ENCODE data around the gene BTAF1. TPM values are rescaled to one million over a fixed set of nuclear protein-coding genes. Genes with fewer than 3 reads are reported as not detected.

The BTAF1 gene
- total RNA-seq, 1 donor from 2014 or later: 31.0 TPM

DNA sequence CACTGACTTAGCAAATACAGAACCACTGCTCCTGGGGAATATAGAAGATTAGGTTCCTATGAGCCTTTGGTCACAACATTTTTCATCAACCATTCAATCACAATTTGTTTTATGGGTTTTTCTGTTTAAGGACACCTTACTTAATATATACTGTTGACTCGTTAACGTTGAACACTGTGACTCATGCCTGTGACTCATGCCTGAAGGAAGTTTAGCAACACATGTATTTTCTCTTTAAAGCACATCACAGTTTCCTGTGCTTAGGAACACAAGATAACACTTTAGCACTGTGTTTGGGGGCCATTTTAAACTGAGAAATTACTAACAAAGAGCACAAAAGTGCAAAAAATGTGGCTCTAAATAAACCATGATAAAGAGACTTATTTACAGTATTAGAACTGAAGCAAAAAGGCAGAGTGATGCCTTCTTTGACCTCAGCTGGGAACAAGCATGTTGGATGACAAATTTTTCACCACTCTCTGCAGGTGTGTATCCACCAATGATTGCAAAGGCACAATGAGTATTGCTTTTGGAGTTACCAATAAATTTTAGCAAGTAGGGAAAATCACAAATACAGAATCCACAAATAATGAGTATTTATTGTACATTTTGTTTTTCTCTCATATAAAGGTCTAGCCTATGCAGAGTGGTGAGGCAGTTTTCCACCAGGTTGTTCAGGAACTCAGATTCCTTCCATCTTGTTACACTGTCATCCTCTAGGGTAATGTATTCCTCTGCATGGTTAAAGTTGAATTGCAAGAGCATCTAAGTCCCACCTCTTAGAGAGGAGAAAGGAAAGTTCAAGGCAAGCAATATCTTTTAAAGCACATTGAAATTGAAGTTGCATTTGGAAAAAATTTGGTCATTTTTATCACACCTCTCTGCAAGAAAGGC, 21.5 kb upstream of the BTAF1 start:
- H3K4me1 ChIP-seq: peaks cover 7% of the 10 kb centered on the region
- DNase-seq (no peak), ATAC-seq (peak; percentile 82 to 85)
- H3K27ac ChIP-seq: peak overlapping the region; percentile 41
- no peak overlapping the region for H3K4me3 ChIP-seq
- intact Hi-C loops (cut with DNase I): no loop called here
- TF ChIP-seq, protein P1, sequence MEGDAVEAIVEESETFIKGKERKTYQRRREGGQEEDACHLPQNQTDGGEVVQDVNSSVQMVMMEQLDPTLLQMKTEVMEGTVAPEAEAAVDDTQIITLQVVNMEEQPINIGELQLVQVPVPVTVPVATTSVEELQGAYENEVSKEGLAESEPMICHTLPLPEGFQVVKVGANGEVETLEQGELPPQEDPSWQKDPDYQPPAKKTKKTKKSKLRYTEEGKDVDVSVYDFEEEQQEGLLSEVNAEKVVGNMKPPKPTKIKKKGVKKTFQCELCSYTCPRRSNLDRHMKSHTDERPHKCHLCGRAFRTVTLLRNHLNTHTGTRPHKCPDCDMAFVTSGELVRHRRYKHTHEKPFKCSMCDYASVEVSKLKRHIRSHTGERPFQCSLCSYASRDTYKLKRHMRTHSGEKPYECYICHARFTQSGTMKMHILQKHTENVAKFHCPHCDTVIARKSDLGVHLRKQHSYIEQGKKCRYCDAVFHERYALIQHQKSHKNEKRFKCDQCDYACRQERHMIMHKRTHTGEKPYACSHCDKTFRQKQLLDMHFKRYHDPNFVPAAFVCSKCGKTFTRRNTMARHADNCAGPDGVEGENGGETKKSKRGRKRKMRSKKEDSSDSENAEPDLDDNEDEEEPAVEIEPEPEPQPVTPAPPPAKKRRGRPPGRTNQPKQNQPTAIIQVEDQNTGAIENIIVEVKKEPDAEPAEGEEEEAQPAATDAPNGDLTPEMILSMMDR (IDR thresholded peaks at IDR 0.05): no peak
- no peaks in the 10 kb centered on the region for H3K36me3 ChIP-seq
- H3K9me3 ChIP-seq: no peaks in the 10 kb centered on the region
- no peaks in the 10 kb centered on the region for H3K27me3 ChIP-seq (ENCODE audit: low read depth)

DNA sequence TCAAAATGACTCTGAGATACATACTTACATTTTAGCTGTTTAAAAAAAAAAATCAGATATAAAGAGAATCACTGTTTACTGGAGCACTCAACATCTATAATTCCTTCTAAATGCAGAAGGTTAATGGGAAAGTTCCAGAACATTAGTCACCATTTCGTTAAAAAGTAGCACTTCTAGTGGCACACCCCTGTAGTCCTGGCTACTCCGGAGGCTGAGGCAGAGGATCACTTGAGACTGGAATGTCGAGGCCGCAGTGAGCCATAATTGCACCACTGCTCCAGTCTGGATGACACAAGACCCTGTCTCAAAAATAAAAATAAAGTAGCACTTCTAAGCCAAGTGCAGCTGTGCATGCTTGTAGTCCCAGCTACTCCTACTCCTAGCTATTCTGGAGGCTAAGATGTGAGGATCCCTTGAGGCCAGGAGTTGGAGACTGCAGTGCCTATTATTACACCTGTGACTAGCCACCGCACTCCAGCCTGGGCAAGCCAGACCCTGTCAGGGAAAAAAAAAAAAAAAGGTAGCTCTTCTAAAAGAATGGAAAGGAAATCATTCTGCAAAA, 16.5 kb upstream of the BTAF1 start:
- ATAC-seq: no peak
- no peak for DNase-seq
- Histone ChIP-seq H3K27me3 (ENCODE audit: low read depth) (no peaks in the 10 kb centered on the region), H3K9me3 (no peaks in the 10 kb centered on the region), H3K4me1 (peaks cover 22% of the 10 kb centered on the region), H3K4me3 (no peak overlapping the region), H3K36me3 (no peaks in the 10 kb centered on the region), H3K27ac (no peak overlapping the region)
- intact Hi-C loops (cut with DNase I): no loop called here
- TF ChIP-seq, protein P1 (IDR thresholded peaks at IDR 0.05): no peak

DNA sequence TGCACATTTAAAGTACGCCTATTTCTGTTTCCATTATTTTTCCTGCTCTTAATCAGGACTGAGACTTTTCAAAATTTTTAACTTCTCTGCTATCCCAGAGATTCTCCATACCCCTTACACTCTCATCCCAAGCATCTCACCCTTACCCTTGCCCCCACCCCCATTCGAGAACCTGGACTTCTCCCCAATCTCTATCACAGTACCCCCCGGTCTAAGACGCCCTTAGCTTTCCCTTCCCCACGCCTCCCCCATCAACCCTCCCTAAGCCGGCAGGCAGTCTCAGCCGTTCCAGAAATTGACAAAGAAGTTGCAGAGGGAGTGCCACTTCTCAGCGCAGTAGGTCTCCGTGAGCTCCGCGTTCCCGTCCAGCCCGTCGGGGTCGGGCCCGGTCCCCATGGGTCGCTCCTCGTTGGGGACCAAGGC, 15.6 kb upstream of the BTAF1 start:
- DNase-seq: no peak
- H3K4me3 ChIP-seq: peak overlapping the region; percentile 88
- peak in 1 of 2 donors; percentile 45 for ATAC-seq
- TF ChIP-seq, protein P1 (IDR thresholded peaks at IDR 0.05): no peak
- peak overlapping the region; percentile 80 for H3K27ac ChIP-seq
- intact Hi-C loops (cut with DNase I): no loop called here
- no peaks in the 10 kb centered on the region for H3K36me3 ChIP-seq
- no peaks in the 10 kb centered on the region for H3K9me3 ChIP-seq
- H3K4me1 ChIP-seq: peaks cover 19% of the 10 kb centered on the region
- H3K27me3 ChIP-seq (ENCODE audit: low read depth): no peaks in the 10 kb centered on the region

DNA sequence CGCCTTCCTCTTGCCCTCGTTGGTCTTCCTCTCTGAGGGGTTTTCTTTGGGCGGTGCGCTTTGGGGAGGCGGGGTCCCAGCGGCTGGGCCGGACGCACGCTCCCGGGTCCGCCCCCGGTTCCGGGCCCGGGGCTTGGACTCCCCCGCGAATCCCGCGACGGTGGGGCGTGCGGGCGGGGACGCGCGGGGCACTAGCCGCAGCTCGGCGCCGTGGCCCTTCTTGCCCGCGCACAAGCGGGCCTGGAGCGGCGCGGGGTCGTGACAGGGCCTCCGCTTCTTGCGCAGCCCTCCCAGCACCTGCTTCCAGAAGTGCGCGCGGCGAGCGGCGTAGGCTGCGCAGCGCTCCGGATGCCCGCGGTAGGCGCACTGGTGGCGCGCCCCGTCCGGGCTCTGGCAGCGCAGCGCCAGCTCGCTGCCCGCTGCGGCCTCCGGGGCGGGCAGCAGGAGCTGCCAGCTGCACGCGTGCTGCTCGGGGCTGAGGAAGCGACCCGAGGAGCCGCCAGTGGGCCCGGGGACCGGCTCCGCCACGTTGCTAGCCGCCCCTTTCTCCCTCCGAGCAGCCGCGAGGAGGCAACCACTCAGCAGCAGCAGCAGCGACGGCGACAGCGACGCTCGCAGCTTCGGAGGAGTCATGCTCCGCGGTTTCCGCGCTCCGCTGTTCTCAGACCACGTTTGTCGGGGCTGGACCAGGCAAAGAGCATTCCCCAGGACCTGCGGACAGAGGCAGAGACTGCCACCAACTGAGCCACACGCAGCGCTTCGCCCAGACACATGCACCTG, 15.0 kb upstream of the BTAF1 start:
- peak overlapping the region; percentile 88 for H3K4me3 ChIP-seq
- DNase-seq: peak; percentile 83
- H3K27me3 ChIP-seq (ENCODE audit: low read depth): no peaks in the 10 kb centered on the region
- peaks cover 19% of the 10 kb centered on the region for H3K4me1 ChIP-seq
- TF ChIP-seq, protein P1 (IDR thresholded peaks at IDR 0.05): peak; percentile 50
- peak; percentile 94 to 97 for ATAC-seq
- H3K27ac ChIP-seq: peak overlapping the region; percentile 80
- H3K9me3 ChIP-seq: no peaks in the 10 kb centered on the region
- no peaks in the 10 kb centered on the region for H3K36me3 ChIP-seq
- intact Hi-C loops (cut with DNase I): no loop called here

DNA sequence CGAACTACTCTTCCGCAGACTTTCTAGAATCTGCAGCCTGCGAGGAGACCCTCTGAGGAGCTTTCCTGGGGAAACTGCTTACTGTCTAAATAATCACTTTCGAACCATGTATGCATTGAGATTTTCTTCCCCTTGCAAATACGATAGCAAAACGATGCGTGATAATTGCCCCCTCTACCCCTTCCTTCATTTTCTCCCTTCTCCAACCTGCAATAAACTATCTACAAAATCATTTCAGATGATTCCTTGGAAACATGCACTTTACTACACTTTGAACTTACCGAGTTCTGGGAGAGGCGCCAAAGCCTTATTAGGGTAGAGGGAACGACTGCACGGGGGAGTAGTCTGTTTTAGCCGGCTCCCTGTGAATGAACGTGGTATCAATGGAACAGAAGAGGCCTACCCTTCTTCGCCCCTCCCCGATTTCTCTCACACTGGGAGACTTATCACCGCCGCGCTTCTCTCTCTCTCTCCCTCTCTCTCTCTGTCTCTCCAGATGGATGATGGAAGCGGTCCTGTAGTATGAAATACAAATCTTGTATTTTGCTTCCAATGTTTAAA, 14.4 kb upstream of the BTAF1 start, which contains the start of gene FGFBP3:
Gene FGFBP3 (minus strand): TSS at position 370 of the 561 bp plus-strand sequence. CDS start 517 bp downstream, outside the sequence.
- Histone ChIP-seq H3K4me1 (peaks cover 19% of the 10 kb centered on the region), H3K27me3 (ENCODE audit: low read depth) (no peaks in the 10 kb centered on the region), H3K36me3 (no peaks in the 10 kb centered on the region), H3K9me3 (no peaks in the 10 kb centered on the region), H3K27ac (peak within 1 kb of the TSS; percentile 80), H3K4me3 (peak within 1 kb of the TSS; percentile 88)
- no peak for DNase-seq
- TF ChIP-seq, protein P1 (IDR thresholded peaks at IDR 0.05): no peak
- intact Hi-C loops (cut with DNase I): no loop called here
- ATAC-seq: peak; percentile 34 to 36

Measured in lower lobe of right lung (tissue), 2 donors.